HG02623 (cell line): ENCODE data around the gene CDT1.

Source experiments
- ATAC-seq: cut with Tn5 transposase; IDR thresholded peaks from one replicate; pipeline ENCODE4 v1.9.1; 2021; ENCODE audit warnings: moderate library complexity; ENCODE audit not compliant: unreplicated experiment

CDT1 gene

GRCh38 chr16:88803264-88803987 lies at the start of gene CDT1:
Gene CDT1, plus strand, starts transcription at chr16:88803789. Its CDS starts 43 bp downstream, at chr16:88803832.
- peak; percentile 45 for ATAC-seq

- ATAC-seq, result no peak
Observed at GRCh38 chr16:88754109-88754911, 49.3 kb upstream of the CDT1 start.

- ATAC-seq, result no peak
Observed at GRCh38 chr16:88754912-88755744, 48.5 kb upstream of the CDT1 start.

GRCh38 chr16:88755745-88756443 lies 47.7 kb upstream of the CDT1 start:
- no peak for ATAC-seq

- ATAC-seq, result no peak
Observed at GRCh38 chr16:88758227-88758943, 45.2 kb upstream of the CDT1 start.

- ATAC-seq, result no peak
Observed at GRCh38 chr16:88758944-88759244, 44.7 kb upstream of the CDT1 start.

GRCh38 chr16:88759245-88759975 lies 44.2 kb upstream of the CDT1 start:
- no peak for ATAC-seq

- no peak for ATAC-seq
Observed at GRCh38 chr16:88759976-88760350, 43.6 kb upstream of the CDT1 start.

- ATAC-seq, result no peak
Observed at GRCh38 chr16:88760424-88761142, 43.0 kb upstream of the CDT1 start.

GRCh38 chr16:88761143-88761534 lies 42.5 kb upstream of the CDT1 start:
- no peak for ATAC-seq

GRCh38 chr16:88761830-88762229 lies 41.8 kb upstream of the CDT1 start:
- no peak for ATAC-seq

GRCh38 chr16:88762258-88762870 lies 41.2 kb upstream of the CDT1 start:
- no peak for ATAC-seq

- ATAC-seq, result no peak
Observed at GRCh38 chr16:88762941-88763340, 40.6 kb upstream of the CDT1 start.

GRCh38 chr16:88763502-88764053 lies 40.0 kb upstream of the CDT1 start:
- no peak for ATAC-seq

- ATAC-seq, result no peak
Observed at GRCh38 chr16:88764080-88764479, 39.5 kb upstream of the CDT1 start.

- ATAC-seq, result no peak
Observed at GRCh38 chr16:88764913-88765349, 38.7 kb upstream of the CDT1 start.

GRCh38 chr16:88766975-88767374 lies 36.6 kb upstream of the CDT1 start:
- no peak for ATAC-seq

- no peak for ATAC-seq
Observed at GRCh38 chr16:88767546-88768070, 36.0 kb upstream of the CDT1 start.
